Endodermal cell (in vitro differentiated cells): ENCODE data around the gene FHAD1. TPM values are rescaled to one million over a fixed set of nuclear protein-coding genes. Genes with fewer than 3 reads are reported as not detected.

ENCODE experiments used
- DNase-seq: peaks from one replicate; pipeline ENCODE4 v3.0.0-alpha.2; 2017
- H3K27ac ChIP-seq: 2 replicates; pipeline ENCODE4 v1.5.1; 2013; ENCODE audit warnings: mild to moderate bottlenecking, low read depth, low read length, moderate library complexity
- H3K27me3 ChIP-seq: 2 replicates; pipeline ENCODE4 v1.6.1; 2013; ENCODE audit warnings: mild to moderate bottlenecking, low read length, moderate library complexity; ENCODE audit not compliant: insufficient read depth, control insufficient read depth, poor library complexity, severe bottlenecking
- H3K36me3 ChIP-seq: 2 replicates; pipeline ENCODE4 v1.7.0; 2013; ENCODE audit warnings: mild to moderate bottlenecking, low read length, moderate library complexity; ENCODE audit not compliant: control insufficient read depth, insufficient read depth
- H3K4me1 ChIP-seq: one replicate; pipeline ENCODE4 v1.7.0; 2013; ENCODE audit warnings: low read length; ENCODE audit not compliant: control insufficient read depth, insufficient read depth
- H3K4me3 ChIP-seq: 2 replicates; pipeline ENCODE4 v1.5.1; 2013; ENCODE audit warnings: mild to moderate bottlenecking, low read length, moderate library complexity
- H3K9ac ChIP-seq: 2 replicates; pipeline ENCODE4 v1.6.1; 2013; ENCODE audit warnings: mild to moderate bottlenecking, low read length, moderate library complexity; ENCODE audit not compliant: poor library complexity, severe bottlenecking; ENCODE audit errors: extremely low read depth
- H3K9me3 ChIP-seq: 2 replicates; pipeline ENCODE4 v1.6.1; 2013; ENCODE audit warnings: mild to moderate bottlenecking, low read length, moderate library complexity; ENCODE audit not compliant: control insufficient read depth
- H3K27ac Mint-ChIP-seq: 2 replicates; pipeline ENCODE4 v1.8.0; 2020; ENCODE audit warnings: mixed read lengths
- H3K27me3 Mint-ChIP-seq: 2 replicates; pipeline ENCODE4 v1.8.0; 2021; ENCODE audit warnings: mild to moderate bottlenecking, mixed read lengths; ENCODE audit not compliant: insufficient read depth
- H3K36me3 Mint-ChIP-seq: 2 replicates; pipeline ENCODE4 v1.8.0; 2020; ENCODE audit warnings: low read depth, mixed read lengths
- H3K4me1 Mint-ChIP-seq: 2 replicates; pipeline ENCODE4 v1.8.0; 2020; ENCODE audit warnings: mixed read lengths
- H3K4me3 Mint-ChIP-seq: 2 replicates; pipeline ENCODE4 v1.8.0; 2020; ENCODE audit warnings: mild to moderate bottlenecking, moderate library complexity, mixed read lengths
- H3K9me3 Mint-ChIP-seq: 2 replicates; pipeline ENCODE4 v1.8.0; 2020; ENCODE audit warnings: mild to moderate bottlenecking, mixed read lengths
- WGBS, 2 experiments: methylation state at CpG; one replicate each; pipeline versions ENCODE4 v1.1.5 to v1.1.7; 2013; ENCODE audit warnings: missing lambda C conversion rate in 2 of 2, mixed read lengths in 1 of 2; ENCODE audit not compliant: insufficient coverage in 1 of 2, insufficient read length in 1 of 2; 5-methylcytosine and 5-hydroxymethylcytosine counted together
- total RNA-seq, 2 donors: library from RNA; stranded (reverse); fragmentation: NEBNext Ultra II Directional in 1 of 2; extraction: Animal tissue kit (Norgen Biotek cat#: 25700) in 1 of 2; gene quantifications; 2 replicates in 1 of 2; 3 replicates in 1 of 2; pipeline ENCODE4 v1.2.1, GENCODE V29; 2021
- TF ChIP-seq, protein P1 (sequence below): fragments of 200-600 bp; sonication (generic); conservative IDR thresholded peaks from 2 replicates; pipeline ENCODE4 v1.5.0; 2021; ENCODE audit warnings: antibody characterized with exemption, mild to moderate bottlenecking

FHAD1 gene
- total RNA-seq, 2 donors from 2014 or later = 2.9 to 3.6 TPM

DNA sequence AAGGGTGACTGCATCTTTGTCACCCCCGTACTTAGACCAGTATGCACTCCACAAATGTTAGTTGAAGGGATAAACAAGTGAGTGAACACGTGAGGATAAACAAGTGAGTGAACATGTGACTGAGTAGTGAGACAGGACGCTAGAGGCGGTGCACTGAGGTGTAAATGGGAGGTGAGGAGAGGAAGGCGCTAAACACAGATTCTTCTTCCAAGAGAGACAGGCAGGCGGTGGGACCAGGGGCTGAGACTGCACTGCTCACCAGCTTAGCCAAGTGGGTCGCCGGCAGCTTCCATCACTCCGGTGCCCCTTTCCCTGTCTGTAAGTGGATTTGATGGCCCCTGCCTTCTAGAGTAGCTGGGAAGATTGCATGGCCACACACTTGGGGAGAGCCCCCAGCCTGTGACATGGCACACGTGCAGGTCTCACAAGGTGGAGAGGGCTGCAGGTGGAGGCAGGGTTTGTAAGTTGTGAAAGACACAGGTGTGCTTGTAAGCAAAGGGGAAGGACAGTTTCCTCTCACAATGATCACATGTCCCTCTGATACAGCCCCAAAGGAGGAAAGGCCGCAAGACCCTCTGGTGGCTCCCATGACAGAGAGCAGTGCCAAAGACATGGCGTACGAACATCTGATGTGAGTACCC lies 115.2 kb downstream of the FHAD1 start:
- no peaks in the 10 kb centered on the region for H3K36me3 Mint-ChIP-seq
- H3K4me1 Mint-ChIP-seq = no peaks in the 10 kb centered on the region
- no peak overlapping the region for H3K27ac ChIP-seq
- no peak overlapping the region for H3K9ac ChIP-seq
- H3K9me3 Mint-ChIP-seq = no peaks in the 10 kb centered on the region
- DNase-seq = no peak
- no peaks in the 10 kb centered on the region for H3K9me3 ChIP-seq
- no peak overlapping the region for H3K4me3 ChIP-seq
- peaks cover 7% of the 10 kb centered on the region for H3K27me3 Mint-ChIP-seq
- H3K27me3 ChIP-seq = no peaks in the 10 kb centered on the region
- H3K4me3 Mint-ChIP-seq = no peak overlapping the region
- no peaks in the 10 kb centered on the region for H3K36me3 ChIP-seq
- TF ChIP-seq, protein P1, sequence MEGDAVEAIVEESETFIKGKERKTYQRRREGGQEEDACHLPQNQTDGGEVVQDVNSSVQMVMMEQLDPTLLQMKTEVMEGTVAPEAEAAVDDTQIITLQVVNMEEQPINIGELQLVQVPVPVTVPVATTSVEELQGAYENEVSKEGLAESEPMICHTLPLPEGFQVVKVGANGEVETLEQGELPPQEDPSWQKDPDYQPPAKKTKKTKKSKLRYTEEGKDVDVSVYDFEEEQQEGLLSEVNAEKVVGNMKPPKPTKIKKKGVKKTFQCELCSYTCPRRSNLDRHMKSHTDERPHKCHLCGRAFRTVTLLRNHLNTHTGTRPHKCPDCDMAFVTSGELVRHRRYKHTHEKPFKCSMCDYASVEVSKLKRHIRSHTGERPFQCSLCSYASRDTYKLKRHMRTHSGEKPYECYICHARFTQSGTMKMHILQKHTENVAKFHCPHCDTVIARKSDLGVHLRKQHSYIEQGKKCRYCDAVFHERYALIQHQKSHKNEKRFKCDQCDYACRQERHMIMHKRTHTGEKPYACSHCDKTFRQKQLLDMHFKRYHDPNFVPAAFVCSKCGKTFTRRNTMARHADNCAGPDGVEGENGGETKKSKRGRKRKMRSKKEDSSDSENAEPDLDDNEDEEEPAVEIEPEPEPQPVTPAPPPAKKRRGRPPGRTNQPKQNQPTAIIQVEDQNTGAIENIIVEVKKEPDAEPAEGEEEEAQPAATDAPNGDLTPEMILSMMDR = no peak
- no peaks in the 10 kb centered on the region for H3K4me1 ChIP-seq
- H3K27ac Mint-ChIP-seq = no peak overlapping the region
- 92 to 93% methylated on average over 8 to 13 of the region's 13 CpGs for WGBS, 2 experiments

DNA sequence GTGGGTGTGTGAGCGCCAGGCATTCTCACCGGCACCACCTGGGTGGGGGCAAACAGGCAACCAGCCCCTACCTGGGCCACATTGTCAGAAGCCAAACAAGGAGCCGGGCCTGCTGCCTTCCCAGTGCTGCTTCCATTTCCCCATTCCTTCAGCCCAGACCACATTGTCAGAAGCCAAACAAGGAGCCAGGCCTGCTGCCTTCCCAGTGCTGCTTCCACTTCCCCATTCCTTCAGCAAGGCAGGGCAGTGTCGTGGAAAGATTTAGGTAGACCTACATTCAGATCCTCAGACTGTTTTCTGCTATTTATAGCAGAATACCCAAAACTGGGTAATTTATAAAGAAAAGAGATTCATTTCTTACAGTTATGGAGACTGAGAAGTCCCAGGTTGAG lies 115.7 kb downstream of the FHAD1 start:
- Histone ChIP-seq H3K27ac (no peak overlapping the region), H3K9me3 (no peaks in the 10 kb centered on the region), H3K4me3 (no peak overlapping the region), H3K9ac (no peak overlapping the region), H3K27me3 (no peaks in the 10 kb centered on the region), H3K4me1 (no peaks in the 10 kb centered on the region), H3K36me3 (no peaks in the 10 kb centered on the region)
- Mint-ChIP-seq H3K4me3 (no peak overlapping the region), H3K9me3 (no peaks in the 10 kb centered on the region), H3K36me3 (no peaks in the 10 kb centered on the region), H3K27me3 (peaks cover 7% of the 10 kb centered on the region), H3K4me1 (no peaks in the 10 kb centered on the region), H3K27ac (no peak overlapping the region)
- DNase-seq = no peak
- 90 to 95% methylated on average over 3 to 4 of the region's 4 CpGs for WGBS, 2 experiments
- TF ChIP-seq, protein P1 = no peak

DNA sequence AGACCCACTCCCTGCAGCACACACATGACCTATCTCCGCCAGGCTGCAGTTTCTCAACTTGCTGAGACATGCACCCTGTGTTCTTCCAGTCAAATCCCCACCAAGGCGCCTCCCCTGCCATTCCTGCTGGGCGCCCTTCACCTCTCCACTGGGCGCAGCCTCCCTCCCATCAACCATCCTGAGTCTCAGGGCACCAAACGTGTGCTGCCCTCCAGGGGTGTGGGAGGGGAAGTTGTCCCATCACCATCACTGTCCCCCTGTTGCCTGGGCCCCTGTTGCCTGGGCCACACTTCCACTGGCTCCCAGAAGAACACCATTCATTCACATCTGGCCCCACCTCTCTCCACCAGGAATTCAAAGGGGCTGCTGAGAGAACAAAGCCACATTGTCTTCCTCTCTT lies 117.7 kb downstream of the FHAD1 start:
- Mint-ChIP-seq H3K36me3 (no peaks in the 10 kb centered on the region), H3K9me3 (no peaks in the 10 kb centered on the region), H3K4me1 (no peaks in the 10 kb centered on the region), H3K4me3 (no peak overlapping the region), H3K27me3 (peaks cover 5% of the 10 kb centered on the region), H3K27ac (no peak overlapping the region)
- Histone ChIP-seq H3K9me3 (no peaks in the 10 kb centered on the region), H3K4me3 (no peak overlapping the region), H3K4me1 (no peaks in the 10 kb centered on the region), H3K36me3 (no peaks in the 10 kb centered on the region), H3K9ac (no peak overlapping the region), H3K27me3 (no peaks in the 10 kb centered on the region), H3K27ac (no peak overlapping the region)
- DNase-seq = no peak
- WGBS, 2 experiments = 82 to 100% methylated on average over 1 to 5 of the region's 5 CpGs
- TF ChIP-seq, protein P1 = peak; percentile 35
